Cardiac fibroblast (primary cell): ENCODE data around the gene STON2.
"Not testable (repeated sequence)": the region's sequence is repeated elsewhere in the genome, so short reads cannot be mapped to it uniquely, and the experiment has no call there.

Experiments
- DNase-seq, 2 donors: peaks; one replicate each; pipeline versions ENCODE4 v3.0.0 to v3.0.0-alpha.2; 2010; ENCODE audit warnings: low read depth in 2 of 2
- H3K4me3 ChIP-seq, 2 donors: replicated peaks in 1 of 2; 1 replicate in 1 of 2; 2 replicates in 1 of 2; pipeline ENCODE4 v1.5.1; 2011; ENCODE audit warnings: low read depth in 2 of 2, low read length in 2 of 2, mild to moderate bottlenecking in 2 of 2, moderate library complexity in 1 of 2
- TF ChIP-seq, protein P1 (sequence below): IDR thresholded peaks from one replicate; pipeline ENCODE4 v1.5.1; 2011; ENCODE audit warnings: low read depth, mild to moderate bottlenecking, low read length, inconsistent platforms

STON2 gene

DNA sequence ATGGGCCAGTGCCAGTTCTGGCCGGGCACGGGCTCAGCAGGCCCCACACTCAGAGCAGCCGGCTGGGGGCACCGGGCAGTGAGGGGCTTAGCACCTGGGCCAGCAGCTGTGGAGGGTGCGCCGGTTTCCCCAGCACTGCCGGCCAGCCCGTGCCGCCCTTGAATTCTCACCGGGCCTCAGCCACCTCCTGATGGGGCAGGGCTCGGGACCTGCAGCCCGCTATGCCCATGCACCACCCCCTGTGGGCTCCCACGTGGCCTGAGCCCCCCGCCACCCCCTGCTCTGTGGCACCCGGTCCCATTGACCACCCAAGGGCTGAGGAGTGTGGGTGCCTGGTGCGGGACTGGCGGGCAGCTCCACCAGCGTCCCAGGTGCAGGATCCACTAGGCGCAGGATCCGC is 164.0 kb downstream of the STON2 start:
- TF ChIP-seq, protein P1, sequence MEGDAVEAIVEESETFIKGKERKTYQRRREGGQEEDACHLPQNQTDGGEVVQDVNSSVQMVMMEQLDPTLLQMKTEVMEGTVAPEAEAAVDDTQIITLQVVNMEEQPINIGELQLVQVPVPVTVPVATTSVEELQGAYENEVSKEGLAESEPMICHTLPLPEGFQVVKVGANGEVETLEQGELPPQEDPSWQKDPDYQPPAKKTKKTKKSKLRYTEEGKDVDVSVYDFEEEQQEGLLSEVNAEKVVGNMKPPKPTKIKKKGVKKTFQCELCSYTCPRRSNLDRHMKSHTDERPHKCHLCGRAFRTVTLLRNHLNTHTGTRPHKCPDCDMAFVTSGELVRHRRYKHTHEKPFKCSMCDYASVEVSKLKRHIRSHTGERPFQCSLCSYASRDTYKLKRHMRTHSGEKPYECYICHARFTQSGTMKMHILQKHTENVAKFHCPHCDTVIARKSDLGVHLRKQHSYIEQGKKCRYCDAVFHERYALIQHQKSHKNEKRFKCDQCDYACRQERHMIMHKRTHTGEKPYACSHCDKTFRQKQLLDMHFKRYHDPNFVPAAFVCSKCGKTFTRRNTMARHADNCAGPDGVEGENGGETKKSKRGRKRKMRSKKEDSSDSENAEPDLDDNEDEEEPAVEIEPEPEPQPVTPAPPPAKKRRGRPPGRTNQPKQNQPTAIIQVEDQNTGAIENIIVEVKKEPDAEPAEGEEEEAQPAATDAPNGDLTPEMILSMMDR = no peak
- H3K4me3 ChIP-seq = no peak overlapping the region
- DNase-seq = no peak

DNA sequence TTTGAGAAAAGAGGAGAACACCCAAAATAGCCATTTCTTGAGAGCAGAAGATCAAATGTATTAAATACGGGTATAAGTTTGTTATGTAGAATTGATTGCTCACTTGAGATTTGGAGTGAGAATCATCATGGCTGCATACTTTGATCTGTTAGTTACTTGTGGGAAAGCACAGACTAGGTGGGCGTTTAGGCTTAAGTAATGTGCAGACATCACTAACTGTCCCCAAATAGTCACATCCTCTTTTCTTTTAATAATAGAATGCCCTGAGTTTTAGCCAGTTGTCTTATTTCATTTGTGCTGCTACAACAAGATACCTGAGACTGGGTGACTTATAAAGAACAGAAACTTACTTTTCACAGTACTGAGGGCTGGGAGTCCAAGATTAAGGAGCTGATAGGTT is 165.0 kb downstream of the STON2 start:
- TF ChIP-seq, protein P1 = no peak
- DNase-seq = no peak
- no peak overlapping the region for H3K4me3 ChIP-seq

DNA sequence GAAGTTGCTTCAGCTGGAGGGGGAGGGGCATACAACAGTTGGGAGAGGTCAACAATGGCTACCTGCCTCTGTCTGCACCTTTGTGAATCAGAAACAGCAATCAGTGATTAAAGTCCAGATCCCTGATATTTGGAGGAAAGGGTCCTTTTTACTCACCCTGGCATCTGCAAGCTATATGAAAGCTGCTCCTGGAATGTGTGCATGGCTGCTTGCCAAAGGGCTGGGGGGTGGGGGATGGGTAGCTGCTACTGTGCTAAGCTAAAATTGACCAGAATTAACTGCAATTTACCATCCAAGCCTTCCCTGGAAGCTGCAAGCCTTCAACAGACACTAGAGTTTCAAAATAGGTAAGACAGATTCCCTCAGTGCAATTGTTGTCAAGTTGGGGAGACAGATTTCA is 165.8 kb downstream of the STON2 start:
- TF ChIP-seq, protein P1 = no peak
- no peak overlapping the region for H3K4me3 ChIP-seq
- peak; percentile 25 to 31 for DNase-seq

DNA sequence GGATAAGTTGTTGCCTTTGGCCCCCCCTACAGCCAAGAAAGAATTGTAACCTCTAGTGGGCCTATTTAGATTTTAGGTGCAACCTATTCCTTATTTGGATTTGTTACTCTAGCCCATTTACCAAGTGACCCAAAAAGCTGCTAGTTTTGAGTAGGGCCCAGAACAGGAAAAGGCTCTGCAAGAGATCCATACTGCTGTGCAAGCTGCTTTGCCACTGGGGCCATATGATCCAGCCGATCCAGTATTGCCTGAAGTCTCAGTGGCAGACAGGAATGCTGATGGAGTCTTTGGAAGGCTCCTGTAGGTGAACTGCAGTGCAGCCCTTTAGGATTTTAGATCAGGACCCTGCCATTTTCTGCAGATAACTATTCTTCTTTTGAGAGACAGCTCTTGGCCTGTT is 166.5 kb downstream of the STON2 start:
- no peak for DNase-seq
- TF ChIP-seq, protein P1 = no peak
- no peak overlapping the region for H3K4me3 ChIP-seq

DNA sequence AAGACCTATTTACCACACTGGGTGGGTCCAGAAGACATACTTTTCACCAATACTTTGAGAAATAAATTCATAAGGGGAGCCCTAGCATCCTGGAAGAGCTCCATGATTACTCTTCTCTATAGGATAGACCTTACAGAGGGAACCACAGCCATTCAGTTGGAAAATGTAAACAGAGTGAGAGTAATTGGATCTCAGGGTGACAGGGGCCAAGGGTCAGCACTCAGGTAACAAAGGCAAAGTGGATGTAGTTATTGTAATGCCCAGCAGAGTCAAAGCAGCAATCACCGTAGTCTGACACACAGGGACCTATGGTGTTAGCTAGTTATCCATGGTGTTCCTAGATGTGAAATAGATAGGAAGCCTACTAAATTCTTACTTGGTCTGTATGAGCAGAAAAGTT is 168.6 kb downstream of the STON2 start:
- no peak for DNase-seq
- no peak overlapping the region for H3K4me3 ChIP-seq
- TF ChIP-seq, protein P1 = no peak

DNA sequence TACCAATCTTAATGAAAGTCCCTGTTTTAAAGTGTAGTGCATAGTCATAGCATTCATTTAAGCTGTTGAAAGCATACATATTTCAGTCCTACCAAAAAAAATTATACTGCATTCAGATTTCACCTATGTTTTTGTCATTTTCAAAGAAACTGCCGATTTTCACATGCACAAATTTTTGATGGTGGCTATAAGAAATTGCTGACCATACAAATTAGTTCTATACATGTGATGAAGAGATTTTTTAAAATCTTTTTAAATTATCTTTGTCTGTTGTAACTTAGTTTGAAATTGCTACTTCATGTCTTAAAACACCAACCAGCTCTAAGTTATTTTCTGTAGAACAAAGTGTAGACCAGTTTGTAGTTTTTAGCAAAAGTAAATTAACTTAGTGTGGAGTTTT is 175.9 kb downstream of the STON2 start:
- TF ChIP-seq, protein P1 = no peak
- no peak for DNase-seq
- H3K4me3 ChIP-seq = no peak overlapping the region

DNA sequence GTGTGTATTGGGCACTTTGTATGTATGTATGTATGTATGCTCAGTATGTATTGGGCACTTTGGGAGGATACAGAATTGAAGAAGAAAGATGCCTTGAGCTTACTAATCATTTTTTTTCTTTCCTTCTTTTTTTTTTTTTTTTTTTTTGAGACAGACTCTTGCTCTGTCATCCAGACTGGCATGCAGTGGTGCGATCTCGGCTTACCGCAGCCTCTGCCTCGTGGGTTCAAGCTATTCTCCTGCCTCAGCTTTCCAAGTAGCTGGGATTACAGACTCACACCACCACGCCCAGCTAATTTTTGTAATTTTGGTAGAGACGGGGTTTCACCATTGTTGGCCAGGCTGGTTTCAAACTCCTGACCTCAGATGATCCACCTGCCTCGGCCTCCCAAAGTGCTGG is 176.3 kb downstream of the STON2 start:
- H3K4me3 ChIP-seq, DNase-seq: not testable (repeated sequence)
